GM12878 (cell line): ENCODE data around the gene TTC5. TPM values are rescaled to one million over a fixed set of nuclear protein-coding genes. Genes with fewer than 3 reads are reported as not detected.

Experiments used
- KLF5 ChIP-seq: fragments of 450-650 bp; IDR thresholded peaks from 2 replicates; pipeline ENCODE4 v1.6.1; 2014; ENCODE audit warnings: mild to moderate bottlenecking; ENCODE audit not compliant: partially characterized antibody
- RAD51 ChIP-seq: fragments of 450-650 bp; IDR thresholded peaks from 2 replicates; pipeline ENCODE4 v1.6.1; 2016; ENCODE audit warnings: moderate library complexity, mild to moderate bottlenecking, inconsistent platforms
- SUPT20H ChIP-seq: IDR thresholded peaks from 2 replicates; pipeline ENCODE4 v1.6.1; 2011; ENCODE audit warnings: low read depth, mild to moderate bottlenecking, low read length, moderate library complexity, borderline replicate concordance; ENCODE audit not compliant: control insufficient read depth
- ZNF217 ChIP-seq: fragments of 450-650 bp; IDR thresholded peaks from 2 replicates; pipeline ENCODE4 v1.6.1; 2017; ENCODE audit warnings: antibody characterized with exemption, mild to moderate bottlenecking
- polyA plus RNA-seq, 11 experiments: library from polyadenylated mRNA; depleted of rRNA in 4 of 11; unstranded in 6 of 11; stranded (reverse) in 5 of 11; fragments of >200 nt; fragmentation: Nextera tagmentation in 4 of 11; fragmentation: Illumina TruSeq in 1 of 11; extraction: Ambion mirVana in 4 of 11; extraction: Trizol in 1 of 11; gene quantifications; 1 replicate in 1 of 11; 2 replicates in 10 of 11; pipeline versions ENCODE4 v1.2.1 to v1.2.3, GENCODE V29; 2011 to 2016; ENCODE audit warnings: inconsistent platforms in 2 of 11, missing spikeins in 2 of 11, low read depth in 1 of 11
- total RNA-seq, 4 experiments: library from RNA; depleted of rRNA in 3 of 4; stranded (reverse); fragments of >200 nt in 3 of 4; fragmentation: Illumina TruSeq in 1 of 4; extraction: Trizol in 1 of 4; gene quantifications; 2 replicates each; pipeline versions ENCODE4 v1.2.1 to v1.2.3, GENCODE V29; 2013 to 2021
- TF ChIP-seq, protein P1 (sequence below): fragments of 150-350 bp; IDR thresholded peaks from 2 replicates; pipeline ENCODE4 v1.6.1; 2014; ENCODE audit warnings: mild to moderate bottlenecking, low read depth, low read length
- TF ChIP-seq, protein P2 (sequence below): fragments of 450-650 bp; IDR thresholded peaks from 2 replicates; pipeline ENCODE4 v1.6.1; 2017; ENCODE audit warnings: low read depth, mild to moderate bottlenecking, moderate library complexity
- TF ChIP-seq, protein P3 (sequence below): fragments of 450-650 bp; IDR thresholded peaks from 2 replicates; pipeline ENCODE4 v1.6.1; 2017; ENCODE audit warnings: borderline replicate concordance

TTC5 gene
- total and polyA plus RNA-seq, 10 of the 15 experiments (the other 5 are each of a cell fraction or from before 2014, with no cell fraction given), result 6.9 to 21.6 (median 13.5) TPM

DNA sequence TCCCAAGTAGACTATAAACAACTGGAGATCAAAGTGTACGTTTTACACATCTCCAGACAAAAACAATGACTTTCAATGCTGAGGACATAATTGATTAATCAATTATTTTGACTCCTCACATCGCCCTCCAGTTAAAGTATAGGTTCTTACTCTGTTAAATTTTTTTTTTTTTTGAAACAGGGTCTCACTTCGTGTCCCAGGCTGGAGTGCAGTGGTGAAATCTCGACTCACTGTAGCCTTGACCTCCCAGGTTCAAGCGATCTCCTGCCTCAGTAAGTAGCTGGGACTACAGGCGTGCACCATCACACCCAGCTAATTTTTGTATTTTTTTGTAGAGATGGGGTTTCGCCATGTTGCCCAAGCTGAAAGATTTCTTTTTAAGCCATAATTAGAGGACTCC lies 28.3 kb upstream of the TTC5 start (continued):
- TF ChIP-seq, protein P1, sequence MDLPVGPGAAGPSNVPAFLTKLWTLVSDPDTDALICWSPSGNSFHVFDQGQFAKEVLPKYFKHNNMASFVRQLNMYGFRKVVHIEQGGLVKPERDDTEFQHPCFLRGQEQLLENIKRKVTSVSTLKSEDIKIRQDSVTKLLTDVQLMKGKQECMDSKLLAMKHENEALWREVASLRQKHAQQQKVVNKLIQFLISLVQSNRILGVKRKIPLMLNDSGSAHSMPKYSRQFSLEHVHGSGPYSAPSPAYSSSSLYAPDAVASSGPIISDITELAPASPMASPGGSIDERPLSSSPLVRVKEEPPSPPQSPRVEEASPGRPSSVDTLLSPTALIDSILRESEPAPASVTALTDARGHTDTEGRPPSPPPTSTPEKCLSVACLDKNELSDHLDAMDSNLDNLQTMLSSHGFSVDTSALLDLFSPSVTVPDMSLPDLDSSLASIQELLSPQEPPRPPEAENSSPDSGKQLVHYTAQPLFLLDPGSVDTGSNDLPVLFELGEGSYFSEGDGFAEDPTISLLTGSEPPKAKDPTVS, result no peak
- TF ChIP-seq, protein P2, sequence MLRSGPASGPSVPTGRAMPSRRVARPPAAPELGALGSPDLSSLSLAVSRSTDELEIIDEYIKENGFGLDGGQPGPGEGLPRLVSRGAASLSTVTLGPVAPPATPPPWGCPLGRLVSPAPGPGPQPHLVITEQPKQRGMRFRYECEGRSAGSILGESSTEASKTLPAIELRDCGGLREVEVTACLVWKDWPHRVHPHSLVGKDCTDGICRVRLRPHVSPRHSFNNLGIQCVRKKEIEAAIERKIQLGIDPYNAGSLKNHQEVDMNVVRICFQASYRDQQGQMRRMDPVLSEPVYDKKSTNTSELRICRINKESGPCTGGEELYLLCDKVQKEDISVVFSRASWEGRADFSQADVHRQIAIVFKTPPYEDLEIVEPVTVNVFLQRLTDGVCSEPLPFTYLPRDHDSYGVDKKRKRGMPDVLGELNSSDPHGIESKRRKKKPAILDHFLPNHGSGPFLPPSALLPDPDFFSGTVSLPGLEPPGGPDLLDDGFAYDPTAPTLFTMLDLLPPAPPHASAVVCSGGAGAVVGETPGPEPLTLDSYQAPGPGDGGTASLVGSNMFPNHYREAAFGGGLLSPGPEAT, result no peak
- TF ChIP-seq ZNF217 (no peak), KLF5 (no peak), SUPT20H (no peak), RAD51 (no peak)
- TF ChIP-seq, protein P3, sequence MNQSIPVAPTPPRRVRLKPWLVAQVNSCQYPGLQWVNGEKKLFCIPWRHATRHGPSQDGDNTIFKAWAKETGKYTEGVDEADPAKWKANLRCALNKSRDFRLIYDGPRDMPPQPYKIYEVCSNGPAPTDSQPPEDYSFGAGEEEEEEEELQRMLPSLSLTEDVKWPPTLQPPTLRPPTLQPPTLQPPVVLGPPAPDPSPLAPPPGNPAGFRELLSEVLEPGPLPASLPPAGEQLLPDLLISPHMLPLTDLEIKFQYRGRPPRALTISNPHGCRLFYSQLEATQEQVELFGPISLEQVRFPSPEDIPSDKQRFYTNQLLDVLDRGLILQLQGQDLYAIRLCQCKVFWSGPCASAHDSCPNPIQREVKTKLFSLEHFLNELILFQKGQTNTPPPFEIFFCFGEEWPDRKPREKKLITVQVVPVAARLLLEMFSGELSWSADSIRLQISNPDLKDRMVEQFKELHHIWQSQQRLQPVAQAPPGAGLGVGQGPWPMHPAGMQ, result no peak
